ENCODE measurements around the gene PEPD.

The PEPD gene

DNA sequence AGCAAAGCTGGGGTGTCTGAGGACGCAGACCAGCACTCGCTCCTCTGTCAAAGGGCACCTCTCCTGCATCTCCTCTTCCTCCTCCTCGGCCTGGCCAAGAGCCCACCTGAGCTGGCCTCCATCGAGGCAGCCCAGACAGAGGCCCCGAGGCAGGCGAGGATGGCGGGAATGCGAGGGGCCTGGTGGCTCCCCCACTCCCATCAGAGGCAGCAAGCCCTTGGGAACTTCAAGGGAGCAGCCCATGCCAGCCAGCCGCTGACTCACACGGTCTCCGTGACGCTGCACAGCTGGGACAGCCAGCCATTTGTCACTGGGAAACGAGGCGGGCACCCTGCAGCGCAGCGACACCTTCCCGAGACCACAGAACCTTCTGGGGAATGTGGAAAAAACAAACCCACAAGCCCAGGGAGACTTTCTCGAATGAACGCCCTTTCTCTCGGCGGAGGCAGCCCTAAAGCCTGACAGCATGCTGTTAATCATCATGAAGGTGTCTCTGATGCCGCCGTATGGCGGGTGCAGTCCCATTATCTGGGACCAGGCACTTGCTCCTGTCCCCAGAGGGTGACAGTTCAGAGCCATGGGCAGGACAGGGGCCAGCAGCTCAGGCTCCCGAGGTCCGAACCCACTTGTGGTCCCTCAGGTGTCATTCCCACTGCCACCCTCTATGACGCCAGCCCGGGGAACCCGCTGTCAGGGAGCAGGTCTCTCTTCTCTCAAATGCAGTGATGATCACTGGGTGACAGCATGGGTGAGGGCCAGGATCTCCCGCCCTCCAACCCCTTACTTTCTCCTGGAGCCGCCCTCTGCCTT lies 53.0 kb downstream of the PEPD start:
- TF ChIP-seq POLR2AphosphoS5 (IDR thresholded peaks at IDR 0.05; ENCODE audit: low read depth, low read length) = no peak
- no peak for TF ChIP-seq FOXP2 (optimal IDR thresholded peaks at IDR 0.05; ENCODE audit: borderline replicate concordance, extremely low read depth, extremely low read length, insufficient read depth)
- no peak for TF ChIP-seq SIN3A (IDR thresholded peaks at IDR 0.05; ENCODE audit: borderline replicate concordance, insufficient read depth, low read length)
- TF ChIP-seq, protein P1, sequence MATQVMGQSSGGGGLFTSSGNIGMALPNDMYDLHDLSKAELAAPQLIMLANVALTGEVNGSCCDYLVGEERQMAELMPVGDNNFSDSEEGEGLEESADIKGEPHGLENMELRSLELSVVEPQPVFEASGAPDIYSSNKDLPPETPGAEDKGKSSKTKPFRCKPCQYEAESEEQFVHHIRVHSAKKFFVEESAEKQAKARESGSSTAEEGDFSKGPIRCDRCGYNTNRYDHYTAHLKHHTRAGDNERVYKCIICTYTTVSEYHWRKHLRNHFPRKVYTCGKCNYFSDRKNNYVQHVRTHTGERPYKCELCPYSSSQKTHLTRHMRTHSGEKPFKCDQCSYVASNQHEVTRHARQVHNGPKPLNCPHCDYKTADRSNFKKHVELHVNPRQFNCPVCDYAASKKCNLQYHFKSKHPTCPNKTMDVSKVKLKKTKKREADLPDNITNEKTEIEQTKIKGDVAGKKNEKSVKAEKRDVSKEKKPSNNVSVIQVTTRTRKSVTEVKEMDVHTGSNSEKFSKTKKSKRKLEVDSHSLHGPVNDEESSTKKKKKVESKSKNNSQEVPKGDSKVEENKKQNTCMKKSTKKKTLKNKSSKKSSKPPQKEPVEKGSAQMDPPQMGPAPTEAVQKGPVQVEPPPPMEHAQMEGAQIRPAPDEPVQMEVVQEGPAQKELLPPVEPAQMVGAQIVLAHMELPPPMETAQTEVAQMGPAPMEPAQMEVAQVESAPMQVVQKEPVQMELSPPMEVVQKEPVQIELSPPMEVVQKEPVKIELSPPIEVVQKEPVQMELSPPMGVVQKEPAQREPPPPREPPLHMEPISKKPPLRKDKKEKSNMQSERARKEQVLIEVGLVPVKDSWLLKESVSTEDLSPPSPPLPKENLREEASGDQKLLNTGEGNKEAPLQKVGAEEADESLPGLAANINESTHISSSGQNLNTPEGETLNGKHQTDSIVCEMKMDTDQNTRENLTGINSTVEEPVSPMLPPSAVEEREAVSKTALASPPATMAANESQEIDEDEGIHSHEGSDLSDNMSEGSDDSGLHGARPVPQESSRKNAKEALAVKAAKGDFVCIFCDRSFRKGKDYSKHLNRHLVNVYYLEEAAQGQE (IDR thresholded peaks at IDR 0.05; ENCODE audit: insufficient read depth in 1 of 2, low read depth in 2 of 2, low read length in 2 of 2) = no peak
- no peak for TF ChIP-seq TAF1 (IDR thresholded peaks at IDR 0.05; ENCODE audit: borderline replicate concordance, insufficient read depth, low read length)

DNA sequence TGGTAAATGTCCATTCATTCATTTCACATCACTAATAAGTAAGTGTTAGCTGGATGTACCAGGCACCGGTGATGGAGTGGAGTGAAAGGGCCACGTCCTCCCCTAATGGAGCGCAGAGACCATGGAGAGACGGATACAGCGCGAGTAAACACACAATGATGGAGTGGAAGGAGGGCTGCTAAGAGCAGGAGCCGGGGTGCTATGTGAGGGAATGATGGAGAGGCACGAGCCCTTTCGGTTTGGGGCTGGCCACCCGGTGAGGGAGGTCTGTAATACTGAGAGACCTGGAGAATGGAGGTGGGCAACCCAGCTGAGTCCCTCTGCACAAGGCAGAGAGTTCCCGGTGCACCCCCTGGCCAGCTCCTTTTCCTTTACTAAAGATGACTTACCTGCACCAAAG lies 53.7 kb downstream of the PEPD start:
- TF ChIP-seq POLR2AphosphoS5 (IDR thresholded peaks at IDR 0.05; ENCODE audit: low read depth, low read length) (no peak), FOXP2 (optimal IDR thresholded peaks at IDR 0.05; ENCODE audit: borderline replicate concordance, extremely low read depth, extremely low read length, insufficient read depth) (no peak), SIN3A (IDR thresholded peaks at IDR 0.05; ENCODE audit: borderline replicate concordance, insufficient read depth, low read length) (no peak), TAF1 (IDR thresholded peaks at IDR 0.05; ENCODE audit: borderline replicate concordance, insufficient read depth, low read length) (no peak)
- TF ChIP-seq, protein P1 (IDR thresholded peaks at IDR 0.05; ENCODE audit: insufficient read depth in 1 of 2, low read depth in 2 of 2, low read length in 2 of 2) = no peak

- TF ChIP-seq FOXP2 (optimal IDR thresholded peaks at IDR 0.05; ENCODE audit: borderline replicate concordance, extremely low read depth, extremely low read length, insufficient read depth) (no peak), SIN3A (IDR thresholded peaks at IDR 0.05; ENCODE audit: borderline replicate concordance, insufficient read depth, low read length) (no peak), POLR2AphosphoS5 (IDR thresholded peaks at IDR 0.05; ENCODE audit: low read depth, low read length) (no peak), TAF1 (IDR thresholded peaks at IDR 0.05; ENCODE audit: borderline replicate concordance, insufficient read depth, low read length) (no peak)
- TF ChIP-seq, protein P1 (IDR thresholded peaks at IDR 0.05; ENCODE audit: insufficient read depth in 1 of 2, low read depth in 2 of 2, low read length in 2 of 2) = no peak
Measured at GRCh38 chr19:33465834-33466233, 55.8 kb downstream of the PEPD start.

DNA sequence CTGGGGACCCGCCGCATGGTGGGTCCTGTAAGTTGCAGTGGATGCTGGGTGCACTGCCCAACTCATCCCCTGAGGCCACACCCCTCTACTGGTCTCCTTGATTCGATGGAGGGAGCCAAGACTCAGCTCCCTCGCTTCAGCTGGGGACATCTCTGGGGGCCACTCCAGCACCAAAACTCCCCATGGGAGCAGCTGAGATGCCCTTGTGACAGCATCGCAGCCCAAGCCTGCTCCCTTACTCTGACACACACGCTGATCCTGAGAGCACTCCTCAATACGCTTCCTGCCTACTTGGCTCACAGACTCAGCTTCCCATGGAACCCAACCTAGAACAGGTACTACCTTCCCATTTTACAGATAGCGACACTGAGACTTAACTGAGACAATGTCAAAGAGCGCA lies 56.2 kb downstream of the PEPD start:
- TF ChIP-seq, protein P1 (IDR thresholded peaks at IDR 0.05; ENCODE audit: insufficient read depth in 1 of 2, low read depth in 2 of 2, low read length in 2 of 2) = no peak
- TF ChIP-seq SIN3A (IDR thresholded peaks at IDR 0.05; ENCODE audit: borderline replicate concordance, insufficient read depth, low read length) = no peak
- no peak for TF ChIP-seq TAF1 (IDR thresholded peaks at IDR 0.05; ENCODE audit: borderline replicate concordance, insufficient read depth, low read length)

Measured in PFSK-1 (cell line).